IMR-90 (cell line): Measurements from ENCODE around the gene YIPF1. TPM values are rescaled to one million over a fixed set of nuclear protein-coding genes. Genes with fewer than 3 reads are reported as not detected.

ENCODE experiments used
- ATAC-seq: fragments of 200-7000 bp; cut with Tn5 transposase; 2 replicates; pipeline ENCODE4 v1.9.1; 2020; ENCODE audit warnings: low read depth, mild to moderate bottlenecking, moderate library complexity
- BruUV-seq: library from RNA; stranded (reverse); fragments of 400-500 nt; replicated peaks from 2 replicates; lab custom pipeline; 2021; lab: Mats Ljungman, UMichigan
- CTCF ChIA-PET: fragments of 300-600 bp; formaldehyde crosslinking; extraction: SDS; loops from one replicate; lab custom pipeline; 2021; ENCODE audit warnings: antibody characterized with exemption; lab: Yijun Ruan, JAX
- POLR2A ChIA-PET: fragments of 300-600 bp; sonication (Branson Sonifier 250); formaldehyde crosslinking; loops from one replicate; lab custom pipeline; 2022; ENCODE audit warnings: antibody characterized with exemption; ENCODE audit not compliant: unreplicated experiment; lab: Charles Lee
- DNase-seq: peaks from one replicate; pipeline ENCODE4 v3.0.0; 2013
- H2AFZ ChIP-seq: replicated peaks from 2 replicates; pipeline ENCODE3; 2013; ENCODE audit warnings: low read length, mild to moderate bottlenecking; ENCODE audit not compliant: poor library complexity
- H2AK5ac ChIP-seq: 2 replicates; pipeline ENCODE4 v1.6.1; 2013; ENCODE audit warnings: low read depth, low read length, inconsistent platforms
- H2AK9ac ChIP-seq: replicated peaks from 2 replicates; pipeline ENCODE3; 2013; ENCODE audit warnings: mild to moderate bottlenecking, low read depth, low read length, moderate library complexity; ENCODE audit not compliant: poor library complexity
- H2BK120ac ChIP-seq: 2 replicates; pipeline ENCODE4 v1.6.1; 2013; ENCODE audit warnings: low read depth, low read length, inconsistent platforms
- H2BK15ac ChIP-seq: 3 replicates; pipeline ENCODE4 v1.6.1; 2013; ENCODE audit warnings: low read depth, low read length, inconsistent platforms
- H2BK20ac ChIP-seq: 2 replicates; pipeline ENCODE4 v1.6.1; 2013; ENCODE audit warnings: low read depth, mild to moderate bottlenecking, inconsistent platforms, low read length, moderate library complexity
- H2BK5ac ChIP-seq: 2 replicates; pipeline ENCODE4 v1.6.1; 2013; ENCODE audit warnings: mild to moderate bottlenecking, low read depth, low read length, inconsistent platforms; ENCODE audit not compliant: poor library complexity, severe bottlenecking
- H3K14ac ChIP-seq: replicated peaks from 2 replicates; pipeline ENCODE4 v1.6.1; 2013; ENCODE audit warnings: low read depth, low read length, inconsistent platforms
- H3K18ac ChIP-seq: 2 replicates; pipeline ENCODE4 v1.6.1; 2013; ENCODE audit warnings: low read depth, low read length, control low read depth
- H3K23ac ChIP-seq: 2 replicates; pipeline ENCODE4 v1.6.1; 2013; ENCODE audit warnings: low read depth, low read length, inconsistent platforms
- H3K27ac ChIP-seq: 2 replicates; pipeline ENCODE4 v1.5.1; 2013; ENCODE audit warnings: mild to moderate bottlenecking, control low read depth, low read length; ENCODE audit not compliant: insufficient read depth
- H3K27me3 ChIP-seq: 2 replicates; pipeline ENCODE4 v1.6.1; 2013; ENCODE audit warnings: low read length; ENCODE audit not compliant: control insufficient read depth, insufficient read depth
- H3K36me3 ChIP-seq: 2 replicates; pipeline ENCODE4 v1.6.1; 2013; ENCODE audit warnings: low read length, mixed read lengths; ENCODE audit not compliant: control insufficient read depth, insufficient read depth
- H3K4ac ChIP-seq: 2 replicates; pipeline ENCODE4 v1.6.1; 2013; ENCODE audit warnings: low read depth, low read length, inconsistent platforms
- H3K4me1 ChIP-seq: 2 replicates; pipeline ENCODE4 v1.6.1; 2013; ENCODE audit warnings: low read length, mixed read lengths; ENCODE audit not compliant: control insufficient read depth, insufficient read depth
- H3K4me2 ChIP-seq: 2 replicates; pipeline ENCODE4 v1.6.1; 2013; ENCODE audit warnings: low read depth, mild to moderate bottlenecking, control low read depth, low read length, moderate library complexity
- H3K4me3 ChIP-seq: 2 replicates; pipeline ENCODE4 v1.5.1; 2013; ENCODE audit warnings: low read depth, mild to moderate bottlenecking, control low read depth, low read length, moderate library complexity; ENCODE audit not compliant: insufficient read depth
- H3K56ac ChIP-seq: 2 replicates; pipeline ENCODE4 v1.6.1; 2013; ENCODE audit warnings: low read length, inconsistent platforms; ENCODE audit not compliant: insufficient read depth; ENCODE audit errors: extremely low read depth
- H3K79me1 ChIP-seq, 2 experiments: 2 replicates each; pipeline ENCODE4 v1.6.1; 2013; ENCODE audit warnings: low read length in 2 of 2, inconsistent platforms in 1 of 2, low read depth in 1 of 2
- H3K9ac ChIP-seq: 2 replicates; pipeline ENCODE4 v1.6.1; 2013; ENCODE audit warnings: low read depth, low read length, control low read depth
- H3K9me1 ChIP-seq: 2 replicates; pipeline ENCODE4 v1.6.1; 2013; ENCODE audit warnings: low read length, inconsistent platforms; ENCODE audit not compliant: insufficient read depth
- H3K9me3 ChIP-seq: 2 replicates; pipeline ENCODE4 v1.6.1; 2013; ENCODE audit warnings: low read length; ENCODE audit not compliant: control insufficient read depth, insufficient read depth
- H4K20me1 ChIP-seq: 2 replicates; pipeline ENCODE4 v1.6.1; 2013; ENCODE audit warnings: low read length, inconsistent platforms; ENCODE audit not compliant: insufficient read depth
- H4K5ac ChIP-seq: 2 replicates; pipeline ENCODE4 v1.6.1; 2013; ENCODE audit warnings: mild to moderate bottlenecking, low read depth, low read length, control low read depth
- H4K8ac ChIP-seq, 2 experiments: 2 replicates each; pipeline ENCODE4 v1.6.1; 2013; ENCODE audit warnings: low read depth in 2 of 2, low read length in 2 of 2, control low read depth in 1 of 2, inconsistent platforms in 1 of 2
- H4K91ac ChIP-seq: 2 replicates; pipeline ENCODE4 v1.6.1; 2013; ENCODE audit warnings: low read depth, low read length, inconsistent platforms; ENCODE audit not compliant: insufficient read depth
- BHLHE40 ChIP-seq: fragments of 150-350 bp; IDR thresholded peaks from 2 replicates; pipeline ENCODE4 v1.6.1; 2016; ENCODE audit warnings: mild to moderate bottlenecking, low read depth, low read length
- MAZ ChIP-seq: IDR thresholded peaks from 2 replicates; pipeline ENCODE4 v1.6.1; 2012; ENCODE audit warnings: low read depth, mild to moderate bottlenecking, low read length, improper control_type of control experiment, moderate library complexity, borderline replicate concordance
- POLR2A ChIP-seq: IDR thresholded peaks from 2 replicates; pipeline ENCODE4 v1.6.1; 2012; ENCODE audit warnings: mild to moderate bottlenecking, low read depth, low read length
- WGBS, 2 experiments: methylation state at CpG; one replicate each; pipeline versions ENCODE4 v1.1.5 to v1.1.7; 2013; ENCODE audit warnings: missing lambda C conversion rate in 2 of 2; ENCODE audit not compliant: insufficient read length in 1 of 2; ENCODE audit errors: extremely low coverage in 2 of 2; 5-methylcytosine and 5-hydroxymethylcytosine counted together
- dilution Hi-C: fragments of 300-500 bp; cut with HindIII; formaldehyde crosslinking; loops from one replicate; pipeline ENCODE4 v1.14.3; 2018; ENCODE audit warnings: low sequenced_read_pairs; ENCODE audit not compliant: unreplicated experiment
- in situ Hi-C: fragments of 300-500 bp; cut with MboI; formaldehyde crosslinking; loops from 3 replicates; pipeline ENCODE4 v1.14.3; 2019; ENCODE audit warnings: low sequenced_read_pairs, inconsistent platforms, mixed read lengths
- intact Hi-C: fragments of 100-400 bp; cut with micrococcal nuclease; formaldehyde crosslinking; loops from 2 replicates; pipeline ENCODE4 v1.10.0; 2022
- polyA plus RNA-seq, 3 experiments: library from polyadenylated mRNA; depleted of rRNA; stranded (reverse); fragments of >200 nt; gene quantifications; 2 replicates each; pipeline ENCODE4 v1.2.3, GENCODE V29; 2012; ENCODE audit warnings: low replicate concordance in 1 of 3
- total RNA-seq: library from RNA; depleted of rRNA; stranded (reverse); fragments of >200 nt; gene quantifications from 2 replicates; pipeline ENCODE4 v1.2.3, GENCODE V29; 2012
- TF ChIP-seq, protein P1 (sequence below): fragments of 150-350 bp; IDR thresholded peaks from 2 replicates; pipeline ENCODE4 v1.6.1; 2017; ENCODE audit warnings: mild to moderate bottlenecking, antibody characterized with exemption, low read length, low read depth
- TF ChIP-seq, protein P2 (sequence below): fragments of 150-350 bp; IDR thresholded peaks from 2 replicates; pipeline ENCODE4 v1.6.1; 2016; ENCODE audit warnings: low read depth, mild to moderate bottlenecking, low read length, moderate library complexity, borderline replicate concordance

YIPF1 gene
- total and polyA plus RNA-seq, 2 of the 4 experiments (the other 2 are of a cell fraction): 23.7 to 35.3 TPM

DNA sequence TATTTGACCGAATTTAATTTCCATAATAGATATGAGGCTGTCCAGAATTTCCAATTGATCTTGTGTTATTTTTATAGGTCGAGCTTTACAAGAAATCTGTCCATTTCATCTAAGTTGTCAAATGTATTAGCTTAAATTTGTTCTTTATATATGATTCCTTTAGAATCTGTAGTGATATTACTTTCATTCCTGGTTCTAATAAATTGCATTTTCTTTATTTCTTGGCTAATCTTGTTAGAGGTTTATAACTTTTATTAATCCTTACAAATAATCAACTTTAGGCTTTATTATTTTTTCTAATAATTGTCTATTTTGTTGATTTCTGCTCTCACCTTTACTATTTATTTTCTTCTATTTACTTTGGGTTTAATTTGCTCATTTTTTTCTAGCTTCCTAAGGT lies 41.9 kb upstream of the YIPF1 start:
- Histone ChIP-seq H2BK120ac (no peak overlapping the region), H3K4ac (no peak overlapping the region), H2BK15ac (no peak overlapping the region), H3K9ac (no peak overlapping the region), H3K79me1 (peaks cover 16% of the 10 kb centered on the region in 2 experiments), H3K14ac (no peak overlapping the region), H2BK20ac (no peak overlapping the region), H4K91ac (no peak overlapping the region), H2BK5ac (no peak overlapping the region), H2AK9ac (no peak overlapping the region), H3K36me3 (peaks cover 15% of the 10 kb centered on the region), H3K4me2 (no peak overlapping the region), H3K4me3 (no peak overlapping the region), H3K27ac (no peak overlapping the region), H3K18ac (no peak overlapping the region), H3K9me3 (peaks cover 16% of the 10 kb centered on the region), H4K5ac (no peak overlapping the region), H3K56ac (no peak overlapping the region), H3K23ac (no peak overlapping the region), H4K20me1 (no peaks in the 10 kb centered on the region), H3K27me3 (no peaks in the 10 kb centered on the region), H2AK5ac (no peak overlapping the region), H2AFZ (no peak overlapping the region), H4K8ac (no peak overlapping the region), H3K9me1 (peaks cover 6% of the 10 kb centered on the region; the same call in 1 of the 2 replicates), H3K4me1 (peaks cover 4% of the 10 kb centered on the region)
- no CpG with 5 or more reads among the region's 2 CpGs for WGBS, 2 experiments
- intact Hi-C loops: no loop called here
- DNase-seq (no peak), ATAC-seq (no peak)
- ChIA-PET CTCF (no interaction called here), POLR2A (no interaction called here)
- dilution Hi-C loops: no loop called here
- no peak for TF ChIP-seq POLR2A
- TF ChIP-seq, protein P1, sequence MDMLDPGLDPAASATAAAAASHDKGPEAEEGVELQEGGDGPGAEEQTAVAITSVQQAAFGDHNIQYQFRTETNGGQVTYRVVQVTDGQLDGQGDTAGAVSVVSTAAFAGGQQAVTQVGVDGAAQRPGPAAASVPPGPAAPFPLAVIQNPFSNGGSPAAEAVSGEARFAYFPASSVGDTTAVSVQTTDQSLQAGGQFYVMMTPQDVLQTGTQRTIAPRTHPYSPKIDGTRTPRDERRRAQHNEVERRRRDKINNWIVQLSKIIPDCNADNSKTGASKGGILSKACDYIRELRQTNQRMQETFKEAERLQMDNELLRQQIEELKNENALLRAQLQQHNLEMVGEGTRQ: no peak
- TF ChIP-seq, protein P2, sequence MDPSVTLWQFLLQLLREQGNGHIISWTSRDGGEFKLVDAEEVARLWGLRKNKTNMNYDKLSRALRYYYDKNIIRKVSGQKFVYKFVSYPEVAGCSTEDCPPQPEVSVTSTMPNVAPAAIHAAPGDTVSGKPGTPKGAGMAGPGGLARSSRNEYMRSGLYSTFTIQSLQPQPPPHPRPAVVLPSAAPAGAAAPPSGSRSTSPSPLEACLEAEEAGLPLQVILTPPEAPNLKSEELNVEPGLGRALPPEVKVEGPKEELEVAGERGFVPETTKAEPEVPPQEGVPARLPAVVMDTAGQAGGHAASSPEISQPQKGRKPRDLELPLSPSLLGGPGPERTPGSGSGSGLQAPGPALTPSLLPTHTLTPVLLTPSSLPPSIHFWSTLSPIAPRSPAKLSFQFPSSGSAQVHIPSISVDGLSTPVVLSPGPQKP: no peak
- no peak for TF ChIP-seq MAZ
- no peak for TF ChIP-seq BHLHE40
- in situ Hi-C loops: no loop called here
- BruUV-seq: no TSS peak
